GM23338 (cell line): Measurements from ENCODE around the gene MYBPC2.
"Not testable (repeated sequence)": the region's sequence is repeated elsewhere in the genome, so short reads cannot be mapped to it uniquely, and the experiment has no call there.

Source experiments
- CREB1 ChIP-seq: fragments of 250-450 bp; sonication (Bioruptor Pico); IDR thresholded peaks from 2 replicates; pipeline ENCODE4 v1.5.0; 2020; ENCODE audit warnings: low read depth, mild to moderate bottlenecking, moderate library complexity
- CTCF ChIP-seq, 2 experiments: fragments of 200-600 bp in 1 of 2; sonication (generic) in 1 of 2; conservative IDR thresholded peaks; 2 replicates each; pipeline versions ENCODE4 v1.5.1 to v1.6.1; 2016 to 2017; ENCODE audit warnings: antibody characterized with exemption in 2 of 2, low read depth in 2 of 2, mild to moderate bottlenecking in 2 of 2, moderate library complexity in 1 of 2
- EZH2 ChIP-seq: fragments of 200-600 bp; sonication (generic); IDR thresholded peaks from one replicate; pipeline ENCODE4 v1.8.0; 2017; ENCODE audit warnings: antibody characterized with exemption, mild to moderate bottlenecking, low read depth; ENCODE audit not compliant: unreplicated experiment
- EZH2phosphoT487 ChIP-seq: fragments of 200-600 bp; sonication (generic); IDR thresholded peaks from one replicate; pipeline ENCODE4 v1.8.1; 2018; ENCODE audit warnings: antibody characterized with exemption; ENCODE audit not compliant: unreplicated experiment
- JUNB ChIP-seq: IDR thresholded peaks from one replicate; pipeline ENCODE4 v1.6.1; 2016; ENCODE audit warnings: antibody characterized with exemption; ENCODE audit not compliant: unreplicated experiment
- POLR2AphosphoS5 ChIP-seq: IDR thresholded peaks from 2 replicates; pipeline ENCODE4 v1.6.1; 2016; ENCODE audit warnings: antibody characterized with exemption, low read depth
- ZNF331 ChIP-seq: fragments of 250-450 bp; sonication (Bioruptor Pico); IDR thresholded peaks from 2 replicates; pipeline ENCODE4 v1.5.0; 2020; ENCODE audit warnings: low read depth, mild to moderate bottlenecking, moderate library complexity
- ZNF462 ChIP-seq: fragments of 250-450 bp; sonication (Bioruptor Pico); IDR thresholded peaks from 2 replicates; pipeline ENCODE4 v1.5.0; 2020; ENCODE audit warnings: mild to moderate bottlenecking, moderate library complexity

GRCh38 chr19:50390952-50391351 lies 41.7 kb upstream of the MYBPC2 start:
- not testable (repeated sequence) for TF ChIP-seq CTCF (conservative IDR thresholded peaks at IDR 0.05; ENCODE audit: low read depth in 2 of 2); POLR2AphosphoS5; EZH2; ZNF331 (CRISPR knock-in tag); JUNB; EZH2phosphoT487; CREB1 (CRISPR knock-in tag); ZNF462 (CRISPR knock-in tag)
